Gastroesophageal sphincter (tissue), 4 donors: ENCODE data around the gene SMARCC2. TPM values are rescaled to one million over a fixed set of nuclear protein-coding genes. Genes with fewer than 3 reads are reported as not detected.

Source experiments
- ATAC-seq: fragments of 150-250 bp; one replicate; pipeline ENCODE4 v1.9.1; 2016; ENCODE audit warnings: mild to moderate bottlenecking, moderate library complexity
- H3K27ac ChIP-seq, 4 donors: fragments of 200-600 bp; sonication (generic) in 3 of 4; 1 replicate in 3 of 4; 2 replicates in 1 of 4; pipeline ENCODE4 v1.5.1; 2016 to 2019
- H3K27me3 ChIP-seq: fragments of 200-600 bp; sonication (generic); one replicate; pipeline ENCODE4 v1.5.1; 2019
- H3K36me3 ChIP-seq, 2 donors: fragments of 200-600 bp; sonication (generic); one replicate each; pipeline ENCODE4 v1.5.1; 2019; ENCODE audit warnings: control low read depth in 1 of 2
- H3K4me1 ChIP-seq, 3 donors: fragments of 200-600 bp; sonication (generic); 1 replicate in 2 of 3; 2 replicates in 1 of 3; pipeline ENCODE4 v1.5.1; 2016 to 2019; ENCODE audit warnings: control low read depth in 2 of 3
- H3K4me3 ChIP-seq, 2 donors: fragments of 200-600 bp; sonication (generic); one replicate each; pipeline ENCODE4 v1.5.1; 2019; ENCODE audit warnings: mild to moderate bottlenecking in 1 of 2, moderate library complexity in 1 of 2
- H3K9me3 ChIP-seq, 3 donors: fragments of 200-600 bp; sonication (generic); one replicate each; pipeline ENCODE4 v1.5.1; 2017 to 2019; ENCODE audit warnings: control low read depth in 2 of 3
- CTCF ChIP-seq, 4 experiments: fragments of 200-600 bp in 2 of 4; fragments of 450-650 bp in 2 of 4; sonication (generic) in 1 of 4; IDR thresholded peaks; one replicate each; pipeline ENCODE4 v1.5.1; 2017 to 2019; ENCODE audit warnings: antibody characterized with exemption in 4 of 4, mild to moderate bottlenecking in 2 of 4, moderate library complexity in 2 of 4
- EP300 ChIP-seq: sonication (generic); formaldehyde crosslinking; IDR thresholded peaks from one replicate; pipeline ENCODE4 v1.6.1; 2017; ENCODE audit warnings: antibody characterized with exemption, mild to moderate bottlenecking
- POLR2A ChIP-seq, 2 donors: fragments of 450-650 bp; IDR thresholded peaks; one replicate each; pipeline ENCODE4 v1.6.1; 2017; ENCODE audit warnings: antibody characterized with exemption in 2 of 2, mild to moderate bottlenecking in 2 of 2, moderate library complexity in 1 of 2
- POLR2AphosphoS5 ChIP-seq: sonication (generic); formaldehyde crosslinking; IDR thresholded peaks from one replicate; pipeline ENCODE4 v1.6.1; 2017; ENCODE audit warnings: antibody characterized with exemption
- WGBS, 2 donors: methylation state at CpG; one replicate each; pipeline ENCODE4 v1.1.5; 2018; ENCODE audit warnings: low coverage in 1 of 2; 5-methylcytosine and 5-hydroxymethylcytosine counted together
- total RNA-seq, 4 donors: library from RNA; depleted of rRNA; stranded (reverse); fragments of >200 nt; gene quantifications; one replicate each; pipeline ENCODE4 v1.1.0, GENCODE V29; 2016

SMARCC2 gene
- total RNA-seq, 4 donors from 2014 or later, result 76.5 to 109 (median 85.1) TPM

GRCh38 chr12:56152756-56153677 lies 36.3 kb downstream of the SMARCC2 start:
- Histone ChIP-seq H3K27ac (peak overlapping the region in 3 of 4 donors; percentile 85 to 92 (median 91)), H3K9me3 (no peaks in the 10 kb centered on the region), H3K4me3 (peak overlapping the region; percentile 60 to 85), H3K36me3 (no peaks in the 10 kb centered on the region), H3K4me1 (peaks cover 3 to 49% (median 13%) of the 10 kb centered on the region in 3 donors), H3K27me3 (no peaks in the 10 kb centered on the region)
- no peak for TF ChIP-seq POLR2A (IDR thresholded peaks at IDR 0.05)
- no peak for TF ChIP-seq POLR2AphosphoS5
- TF ChIP-seq CTCF (IDR thresholded peaks at IDR 0.05), result no peak
- no peak for TF ChIP-seq EP300
- ATAC-seq, result no peak
- 5 to 33% methylated on average over 1 to 4 of the region's 8 CpGs for WGBS, 2 donors

GRCh38 chr12:56152132-56152755 lies 37.0 kb downstream of the SMARCC2 start, which contains the start of gene MYL6B:
Gene MYL6B (plus strand): TSS chr12:56152587. CDS start chr12:56153919, 1,332 bp downstream.
- H3K27ac ChIP-seq, result peak within 1 kb of the TSS; percentile 85 to 92 (median 90)
- peaks cover 3 to 48% (median 13%) of the 10 kb centered on the region in 3 donors for H3K4me1 ChIP-seq
- H3K36me3 ChIP-seq, result no peaks in the 10 kb centered on the region
- WGBS, 2 donors, result 0% methylated on average over 10 to 13 of the region's 37 CpGs
- H3K9me3 ChIP-seq, result no peaks in the 10 kb centered on the region
- no peaks in the 10 kb centered on the region for H3K27me3 ChIP-seq
- H3K4me3 ChIP-seq, result peak within 1 kb of the TSS; percentile 60 to 85
- peak; percentile 97 for ATAC-seq
- TF ChIP-seq EP300 (no peak), POLR2AphosphoS5 (peak; percentile 84), POLR2A (IDR thresholded peaks at IDR 0.05) (peak in 1 of 2 donors; percentile 39)

DNA sequence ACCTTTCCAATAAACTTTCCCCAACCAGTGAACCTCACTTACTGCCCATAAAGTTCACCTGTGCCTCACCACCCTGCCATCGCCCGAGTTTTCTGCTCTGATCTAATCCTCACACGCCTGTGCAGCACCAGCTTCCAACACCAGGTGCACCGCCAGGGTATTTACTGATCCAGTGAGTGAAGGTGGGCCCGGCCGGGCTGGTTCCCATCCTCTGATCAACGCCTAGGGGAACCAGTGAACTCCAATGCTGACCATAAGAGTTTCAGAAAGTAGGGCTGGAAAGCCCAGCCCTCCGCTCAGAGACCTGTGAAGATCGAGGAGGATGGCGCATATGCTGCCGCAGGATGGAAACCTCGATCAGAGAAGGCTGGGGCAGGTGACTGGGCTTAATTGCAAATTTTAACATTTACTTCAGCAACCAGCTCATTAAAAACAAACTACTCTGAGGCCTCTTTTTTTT lies 37.6 kb downstream of the SMARCC2 start:
- ATAC-seq, result no peak
- H3K4me1 ChIP-seq, result peaks cover 3 to 48% (median 13%) of the 10 kb centered on the region in 3 donors
- WGBS, 2 donors, result 7 to 12% methylated on average over 2 to 11 of the region's 12 CpGs
- TF ChIP-seq CTCF (IDR thresholded peaks at IDR 0.05), result peak in 2 of 4 experiments; percentile 34 to 54
- TF ChIP-seq EP300, result no peak
- TF ChIP-seq POLR2AphosphoS5, result no peak
- no peak for TF ChIP-seq POLR2A (IDR thresholded peaks at IDR 0.05)
- peak overlapping the region; percentile 85 to 92 (median 90) for H3K27ac ChIP-seq
- peak overlapping the region; percentile 60 to 85 for H3K4me3 ChIP-seq
- H3K9me3 ChIP-seq, result no peaks in the 10 kb centered on the region
- no peaks in the 10 kb centered on the region for H3K36me3 ChIP-seq
- no peaks in the 10 kb centered on the region for H3K27me3 ChIP-seq

GRCh38 chr12:56150563-56150962 lies 38.7 kb downstream of the SMARCC2 start:
- Histone ChIP-seq H3K4me3 (no peak overlapping the region), H3K27ac (no peak overlapping the region), H3K27me3 (no peaks in the 10 kb centered on the region), H3K4me1 (peaks cover 3 to 49% (median 13%) of the 10 kb centered on the region in 3 donors), H3K36me3 (no peaks in the 10 kb centered on the region), H3K9me3 (no peaks in the 10 kb centered on the region)
- TF ChIP-seq POLR2A (IDR thresholded peaks at IDR 0.05) (no peak), EP300 (no peak), CTCF (IDR thresholded peaks at IDR 0.05) (no peak), POLR2AphosphoS5 (no peak)
- 58 to 59% methylated on average over 3 of the region's 3 CpGs for WGBS, 2 donors
- no peak for ATAC-seq
